H9 (cell line): Measurements from ENCODE around the gene ENO1. TPM values are rescaled to one million over a fixed set of nuclear protein-coding genes. Genes with fewer than 3 reads are reported as not detected.

Source experiments
- DNase-seq: peaks from one replicate; pipeline ENCODE4 v3.0.0-alpha.2; 2017
- H2AFZ ChIP-seq: one replicate; pipeline ENCODE4 v1.6.1; 2013; ENCODE audit warnings: mild to moderate bottlenecking, low read length, control low read depth, moderate library complexity
- H2AK5ac ChIP-seq: 2 replicates; pipeline ENCODE4 v1.6.1; 2013; ENCODE audit warnings: low read length, control low read depth, mixed read lengths; ENCODE audit not compliant: insufficient read length
- H2BK120ac ChIP-seq: one replicate; pipeline ENCODE4 v1.6.1; 2013; ENCODE audit warnings: low read depth, mild to moderate bottlenecking, low read length, control low read depth, inconsistent platforms; ENCODE audit not compliant: poor library complexity, severe bottlenecking
- H2BK12ac ChIP-seq: 2 replicates; pipeline ENCODE4 v1.6.1; 2013; ENCODE audit warnings: low read length, control low read depth, mixed read lengths, low read depth; ENCODE audit not compliant: insufficient read length
- H2BK15ac ChIP-seq: 2 replicates; pipeline ENCODE4 v1.6.1; 2013; ENCODE audit warnings: low read depth, low read length, control low read depth
- H2BK20ac ChIP-seq: one replicate; pipeline ENCODE4 v1.6.1; 2013; ENCODE audit warnings: low read depth, mild to moderate bottlenecking, low read length, control low read depth, inconsistent platforms; ENCODE audit not compliant: poor library complexity, severe bottlenecking
- H2BK5ac ChIP-seq: 2 replicates; pipeline ENCODE4 v1.6.1; 2013; ENCODE audit warnings: low read length, control low read depth, mixed read lengths; ENCODE audit not compliant: insufficient read length
- H3K14ac ChIP-seq: 2 replicates; pipeline ENCODE4 v1.6.1; 2013; ENCODE audit warnings: low read length, control low read depth; ENCODE audit not compliant: insufficient read depth
- H3K18ac ChIP-seq: 2 replicates; pipeline ENCODE4 v1.6.1; 2013; ENCODE audit warnings: low read depth, mild to moderate bottlenecking, mixed read lengths, low read length, control low read depth; ENCODE audit not compliant: insufficient read length
- H3K23ac ChIP-seq: 2 replicates; pipeline ENCODE4 v1.6.1; 2013; ENCODE audit warnings: low read length, control low read depth, mixed read lengths, low read depth; ENCODE audit not compliant: insufficient read length
- H3K23me2 ChIP-seq: 2 replicates; pipeline ENCODE4 v1.6.1; 2013; ENCODE audit warnings: low read depth, mild to moderate bottlenecking, mixed read lengths, low read length, control low read depth; ENCODE audit not compliant: insufficient read length, poor library complexity, severe bottlenecking
- H3K27ac ChIP-seq: 2 replicates; pipeline ENCODE4 v1.5.1; 2013; ENCODE audit warnings: low read length, control low read depth, mixed read lengths, low read depth; ENCODE audit not compliant: insufficient read length
- H3K27me3 ChIP-seq: 2 replicates; pipeline ENCODE4 v1.6.1; 2013; ENCODE audit warnings: low read length, control low read depth, inconsistent platforms; ENCODE audit not compliant: insufficient read depth
- H3K4ac ChIP-seq: 2 replicates; pipeline ENCODE4 v1.6.1; 2013; ENCODE audit warnings: low read depth, mild to moderate bottlenecking, control low read depth, inconsistent platforms, low read length, moderate library complexity
- H3K4me1 ChIP-seq: 2 replicates; pipeline ENCODE4 v1.6.1; 2013; ENCODE audit warnings: low read length, control low read depth, inconsistent platforms; ENCODE audit not compliant: insufficient read depth
- H3K4me2 ChIP-seq: 2 replicates; pipeline ENCODE4 v1.6.1; 2013; ENCODE audit warnings: low read length, control low read depth, mixed read lengths; ENCODE audit not compliant: insufficient read length, insufficient read depth
- H3K56ac ChIP-seq: 2 replicates; pipeline ENCODE4 v1.6.1; 2013; ENCODE audit warnings: low read depth, mild to moderate bottlenecking, mixed read lengths, low read length, control low read depth; ENCODE audit not compliant: insufficient read length
- H3K79me1 ChIP-seq: 2 replicates; pipeline ENCODE4 v1.6.1; 2013; ENCODE audit warnings: low read depth, mild to moderate bottlenecking, moderate library complexity, low read length, control low read depth, inconsistent platforms; ENCODE audit not compliant: insufficient read depth, poor library complexity, severe bottlenecking
- H3K79me2 ChIP-seq: 2 replicates; pipeline ENCODE4 v1.6.1; 2013; ENCODE audit warnings: low read length, control low read depth, inconsistent platforms; ENCODE audit not compliant: insufficient read depth
- H3K9ac ChIP-seq: 2 replicates; pipeline ENCODE4 v1.6.1; 2013; ENCODE audit warnings: low read length, control low read depth, mixed read lengths; ENCODE audit not compliant: insufficient read length; ENCODE audit errors: extremely low read depth
- H3K9me3 ChIP-seq: one replicate; pipeline ENCODE4 v1.6.1; 2013; ENCODE audit warnings: low read depth, low read length, inconsistent platforms; ENCODE audit not compliant: control insufficient read depth
- H3T11ph ChIP-seq: one replicate; pipeline ENCODE4 v1.6.1; 2013; ENCODE audit warnings: mild to moderate bottlenecking, low read length, control low read depth, inconsistent platforms
- H4K20me1 ChIP-seq: one replicate; pipeline ENCODE4 v1.6.1; 2013; ENCODE audit not compliant: control insufficient read depth, insufficient read length, insufficient read depth
- H4K5ac ChIP-seq: 2 replicates; pipeline ENCODE4 v1.6.1; 2013; ENCODE audit warnings: low read depth, mild to moderate bottlenecking, mixed read lengths, low read length, control low read depth; ENCODE audit not compliant: insufficient read length
- H4K8ac ChIP-seq: replicated peaks from 2 replicates; pipeline ENCODE4 v1.6.1; 2013; ENCODE audit warnings: low read length, control low read depth, mixed read lengths, low read depth; ENCODE audit not compliant: insufficient read length
- H4K91ac ChIP-seq: 2 replicates; pipeline ENCODE4 v1.6.1; 2013; ENCODE audit warnings: low read depth, mild to moderate bottlenecking, moderate library complexity, mixed read lengths, low read length, control low read depth; ENCODE audit not compliant: insufficient read length
- H3K27ac Mint-ChIP-seq, 3 experiments: 2 replicates in 2 of 3; 3 replicates in 1 of 3; pipeline ENCODE4 v1.8.0; 2020 to 2021; ENCODE audit warnings: mixed read lengths in 3 of 3, mild to moderate bottlenecking in 1 of 3, moderate library complexity in 1 of 3
- H3K27me3 Mint-ChIP-seq: 2 replicates; pipeline ENCODE4 v1.8.0; 2021; ENCODE audit warnings: low read depth, mild to moderate bottlenecking, moderate library complexity, mixed read lengths
- H3K36me3 Mint-ChIP-seq, 3 experiments: 2 replicates in 2 of 3; 3 replicates in 1 of 3; pipeline ENCODE4 v1.8.0; 2020 to 2021; ENCODE audit warnings: low read depth in 3 of 3, mixed read lengths in 3 of 3; ENCODE audit not compliant: insufficient read depth in 1 of 3
- H3K4me1 Mint-ChIP-seq, 2 experiments: 2 replicates each; pipeline ENCODE4 v1.8.0; 2020; ENCODE audit warnings: mixed read lengths in 2 of 2
- H3K4me3 Mint-ChIP-seq, 2 experiments: 2 replicates in 1 of 2; 3 replicates in 1 of 2; pipeline ENCODE4 v1.8.0; 2020 to 2021; ENCODE audit warnings: mild to moderate bottlenecking in 2 of 2, mixed read lengths in 2 of 2, moderate library complexity in 1 of 2
- H3K9me3 Mint-ChIP-seq, 2 experiments: 2 replicates in 1 of 2; 3 replicates in 1 of 2; pipeline ENCODE4 v1.8.0; 2020; ENCODE audit warnings: mild to moderate bottlenecking in 2 of 2, mixed read lengths in 2 of 2, moderate library complexity in 1 of 2
- CTCF ChIP-seq: fragments of 200-600 bp; sonication (generic); conservative IDR thresholded peaks from 3 replicates; pipeline ENCODE4 v1.8.0; 2021; ENCODE audit warnings: antibody characterized with exemption, mild to moderate bottlenecking
- WGBS: extraction: QIAGEN DNeasy Blood & Tissue Kit; methylation state at CpG from one replicate; pipeline ENCODE4 v1.1.7; 2013; ENCODE audit warnings: missing lambda C conversion rate, low lambda C conversion rate, mixed read lengths; ENCODE audit not compliant: insufficient read length; ENCODE audit errors: extremely low coverage; 5-methylcytosine and 5-hydroxymethylcytosine counted together
- total RNA-seq: library from RNA; stranded (reverse); gene quantifications from 2 replicates; pipeline ENCODE4 v1.2.1, GENCODE V29; 2021

ENO1 gene
- total RNA-seq, 1 experiment from 2014 or later = 1,781 TPM

DNA sequence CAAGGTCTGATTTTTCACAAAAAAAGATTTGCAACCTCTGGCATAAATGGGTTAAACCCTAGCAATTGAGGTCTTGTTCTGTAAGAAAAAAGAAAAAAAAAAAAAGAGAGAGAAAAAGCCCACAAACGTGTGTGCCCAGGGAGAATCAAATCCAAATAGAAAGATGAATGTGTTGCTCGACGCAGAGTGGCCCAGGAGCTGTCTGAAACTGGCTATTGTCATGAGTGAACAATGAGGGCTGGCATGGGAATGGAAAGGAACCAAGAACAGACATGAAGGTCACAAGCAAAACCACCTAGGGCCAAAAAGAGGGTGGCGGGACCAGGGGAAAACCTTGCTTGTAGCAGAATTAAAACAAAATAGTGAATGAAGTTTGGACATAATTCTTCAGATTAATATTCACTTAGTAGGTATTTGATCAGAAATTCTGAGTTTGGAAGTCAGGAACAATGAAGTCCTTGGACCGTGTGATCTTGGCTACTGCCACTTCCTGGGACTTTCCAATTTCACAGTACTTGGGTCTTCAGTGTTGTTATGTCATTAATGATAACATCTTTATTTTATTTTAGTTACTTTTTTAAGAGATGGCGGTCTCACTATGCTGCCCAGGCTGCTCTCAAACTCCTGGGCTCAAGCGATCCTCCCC lies 3.1 kb downstream of the ENO1 start:
- H3K36me3 Mint-ChIP-seq = peaks cover 64 to 79% (median 72%) of the 10 kb centered on the region in 3 experiments
- no peak overlapping the region for H2BK12ac ChIP-seq
- peaks cover 64 to 69% of the 10 kb centered on the region in 2 experiments for H3K4me1 Mint-ChIP-seq
- no peak overlapping the region for H3K23ac ChIP-seq
- no peak overlapping the region for H3T11ph ChIP-seq
- peaks cover 31% of the 10 kb centered on the region for H3K79me2 ChIP-seq
- H3K9me3 Mint-ChIP-seq = peaks cover 0 to 2% of the 10 kb centered on the region in 2 experiments; a peak in 2 of 5 replicates
- H3K4me3 Mint-ChIP-seq = peak overlapping the region; percentile 97 to 98
- H2AFZ ChIP-seq = no peak overlapping the region
- DNase-seq = no peak
- H4K8ac ChIP-seq = no peak overlapping the region
- no peak for TF ChIP-seq CTCF
- no peak overlapping the region for H3K14ac ChIP-seq
- no peak overlapping the region for H2BK20ac ChIP-seq
- H3K4ac ChIP-seq = no peak overlapping the region
- H3K9ac ChIP-seq = no peak overlapping the region
- H3K27me3 ChIP-seq = no peaks in the 10 kb centered on the region
- peaks cover 9% of the 10 kb centered on the region; the same call in 1 of the 2 replicates for H3K4me1 ChIP-seq
- H3K79me1 ChIP-seq = peaks cover 11% of the 10 kb centered on the region
- no peak overlapping the region for H2BK5ac ChIP-seq
- no peak overlapping the region for H4K91ac ChIP-seq
- no peaks in the 10 kb centered on the region for H3K23me2 ChIP-seq
- H3K56ac ChIP-seq = no peak overlapping the region
- WGBS = no CpG with 5 or more reads among the region's 7 CpGs
- H2BK15ac ChIP-seq = no peak overlapping the region
- no peaks in the 10 kb centered on the region for H4K20me1 ChIP-seq
- H3K18ac ChIP-seq = no peak overlapping the region
- no peaks in the 10 kb centered on the region for H3K9me3 ChIP-seq
- H3K4me2 ChIP-seq = peak overlapping the region; percentile 5
- H3K27me3 Mint-ChIP-seq = no peaks in the 10 kb centered on the region
- H4K5ac ChIP-seq = no peak overlapping the region
- no peak overlapping the region for H3K27ac ChIP-seq
- H2BK120ac ChIP-seq = no peak overlapping the region
- H3K27ac Mint-ChIP-seq = peak overlapping the region; percentile 53 to 97 (median 67); a peak in 5 of 7 replicates
- no peak overlapping the region for H2AK5ac ChIP-seq
